GM10248 (cell line): ENCODE results near the gene SMR3B.

Experiments
- CTCF ChIA-PET: fragments of 300-600 bp; sonication (Branson Sonifier 250); formaldehyde crosslinking; extraction: SDS; loops from one replicate; lab custom pipeline; 2021; ENCODE audit warnings: antibody characterized with exemption; lab: Yijun Ruan, JAX
- POLR2A ChIA-PET: fragments of 350-650 bp; sonication (Branson Sonifier 250); formaldehyde crosslinking; extraction: SDS; loops from one replicate; lab custom pipeline; 2020; ENCODE audit warnings: antibody characterized with exemption; lab: Yijun Ruan, JAX
- DNase-seq: peaks from one replicate; pipeline ENCODE4 v3.0.0; 2012; ENCODE audit errors: extremely low spot score
- TF ChIP-seq, protein P1 (sequence below): IDR thresholded peaks from 2 replicates; pipeline ENCODE4 v1.5.1; 2012; ENCODE audit warnings: mild to moderate bottlenecking, low read depth; ENCODE audit errors: extremely low read depth, missing control alignments, control extremely low read depth

Gene SMR3B

DNA sequence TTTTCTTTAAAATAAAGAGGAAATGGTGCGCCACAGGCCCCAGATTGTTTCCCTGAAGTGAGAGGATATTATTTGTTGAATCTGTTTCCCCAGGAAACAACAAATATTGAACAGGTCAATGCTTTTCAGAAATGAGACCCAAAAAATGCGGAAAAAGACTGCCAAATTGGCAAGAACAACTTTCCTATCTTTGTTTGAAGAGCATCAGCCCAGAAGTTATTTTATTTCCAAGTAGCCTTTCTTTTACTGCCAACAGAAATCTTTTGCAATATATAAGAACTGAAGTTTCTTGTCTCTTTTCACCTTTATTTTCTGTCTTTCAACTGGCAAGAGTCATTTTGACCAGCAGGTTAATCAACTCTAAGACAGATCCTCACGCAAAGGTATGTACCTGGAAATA, 22.5 kb upstream of the SMR3B start, which contains the start of gene SMR3A:
Gene SMR3A, plus strand, starts transcription at position 301 of the 400 bp plus-strand sequence. CDS start 1,356 bp downstream, outside the sequence.
- no peak for DNase-seq
- POLR2A ChIA-PET, result no interaction called here
- CTCF ChIA-PET, result no interaction called here
- TF ChIP-seq, protein P1, sequence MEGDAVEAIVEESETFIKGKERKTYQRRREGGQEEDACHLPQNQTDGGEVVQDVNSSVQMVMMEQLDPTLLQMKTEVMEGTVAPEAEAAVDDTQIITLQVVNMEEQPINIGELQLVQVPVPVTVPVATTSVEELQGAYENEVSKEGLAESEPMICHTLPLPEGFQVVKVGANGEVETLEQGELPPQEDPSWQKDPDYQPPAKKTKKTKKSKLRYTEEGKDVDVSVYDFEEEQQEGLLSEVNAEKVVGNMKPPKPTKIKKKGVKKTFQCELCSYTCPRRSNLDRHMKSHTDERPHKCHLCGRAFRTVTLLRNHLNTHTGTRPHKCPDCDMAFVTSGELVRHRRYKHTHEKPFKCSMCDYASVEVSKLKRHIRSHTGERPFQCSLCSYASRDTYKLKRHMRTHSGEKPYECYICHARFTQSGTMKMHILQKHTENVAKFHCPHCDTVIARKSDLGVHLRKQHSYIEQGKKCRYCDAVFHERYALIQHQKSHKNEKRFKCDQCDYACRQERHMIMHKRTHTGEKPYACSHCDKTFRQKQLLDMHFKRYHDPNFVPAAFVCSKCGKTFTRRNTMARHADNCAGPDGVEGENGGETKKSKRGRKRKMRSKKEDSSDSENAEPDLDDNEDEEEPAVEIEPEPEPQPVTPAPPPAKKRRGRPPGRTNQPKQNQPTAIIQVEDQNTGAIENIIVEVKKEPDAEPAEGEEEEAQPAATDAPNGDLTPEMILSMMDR, result no peak

DNA sequence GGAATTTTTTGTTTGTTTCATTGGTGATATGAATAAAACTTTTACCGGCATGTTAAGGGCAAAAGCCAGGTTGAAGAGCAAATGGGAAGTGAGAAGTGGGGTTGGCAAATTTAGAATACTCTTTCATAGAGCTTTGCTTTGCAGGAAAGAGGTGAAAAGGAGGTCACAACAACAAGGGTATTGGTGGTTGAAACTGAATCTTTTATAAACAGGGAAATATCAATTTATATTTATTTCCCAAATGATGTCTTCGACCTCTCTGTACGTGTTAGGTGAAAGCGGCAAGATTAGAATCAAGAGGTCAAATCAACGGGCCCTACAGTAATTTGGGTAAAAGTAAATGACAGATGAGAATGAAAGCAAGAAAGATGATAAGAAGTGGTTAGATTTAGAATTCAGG, 18.9 kb upstream of the SMR3B start:
- POLR2A ChIA-PET, result no interaction called here
- TF ChIP-seq, protein P1, result no peak
- CTCF ChIA-PET, result interaction anchor here (0.9 to 1.0 kb wide), 2 partner anchors 30 to 194 kb away, joined by 3 read pairs; partner anchors contain the start of gene CABS1
- DNase-seq, result no peak

DNA sequence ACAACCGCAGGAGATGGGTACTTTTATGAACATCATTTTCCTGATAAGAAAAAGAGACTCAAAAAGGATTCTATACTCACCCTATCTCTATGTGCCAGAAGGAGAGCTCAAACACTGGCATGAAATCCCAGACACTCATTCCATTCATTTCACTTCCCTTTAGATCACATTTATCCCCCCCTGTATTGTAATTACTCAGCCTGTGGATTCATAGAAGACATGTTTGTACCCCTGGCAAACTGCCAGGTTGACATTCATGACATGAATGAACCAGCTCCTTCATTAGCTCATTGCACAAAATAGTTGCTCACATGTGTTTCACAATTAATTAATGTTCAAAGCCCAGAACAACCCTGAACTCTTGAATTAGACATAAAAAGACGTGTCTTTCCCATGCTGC, 17.5 kb upstream of the SMR3B start:
- CTCF ChIA-PET, result no interaction called here
- POLR2A ChIA-PET, result no interaction called here
- DNase-seq, result no peak
- TF ChIP-seq, protein P1, result no peak

DNA sequence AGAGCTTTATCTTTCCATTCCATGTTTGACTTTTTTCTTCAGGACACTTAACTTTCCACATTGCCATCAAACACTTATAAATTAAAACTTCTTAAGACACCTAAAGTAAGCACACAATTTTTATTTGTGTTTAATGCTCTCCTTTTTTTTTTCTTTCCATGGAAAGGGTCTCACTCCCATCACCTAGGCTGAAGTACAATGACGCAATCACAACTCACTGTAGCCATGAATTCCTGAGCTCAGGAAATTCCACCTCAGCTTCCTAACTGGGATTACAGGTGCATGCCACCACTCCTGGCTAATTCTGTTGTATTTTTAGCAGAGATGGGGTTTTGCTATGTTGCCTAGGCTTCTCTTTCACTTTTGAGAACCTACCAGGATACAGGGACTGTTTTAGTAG, 15.1 kb upstream of the SMR3B start:
- POLR2A ChIA-PET, result no interaction called here
- no peak for DNase-seq
- CTCF ChIA-PET, result interaction anchor here (1.2 to 1.3 kb wide), 2 partner anchors 11 to 37 kb away, joined by 3 read pairs; no protein-coding TSS in a partner anchor
- TF ChIP-seq, protein P1, result no peak

DNA sequence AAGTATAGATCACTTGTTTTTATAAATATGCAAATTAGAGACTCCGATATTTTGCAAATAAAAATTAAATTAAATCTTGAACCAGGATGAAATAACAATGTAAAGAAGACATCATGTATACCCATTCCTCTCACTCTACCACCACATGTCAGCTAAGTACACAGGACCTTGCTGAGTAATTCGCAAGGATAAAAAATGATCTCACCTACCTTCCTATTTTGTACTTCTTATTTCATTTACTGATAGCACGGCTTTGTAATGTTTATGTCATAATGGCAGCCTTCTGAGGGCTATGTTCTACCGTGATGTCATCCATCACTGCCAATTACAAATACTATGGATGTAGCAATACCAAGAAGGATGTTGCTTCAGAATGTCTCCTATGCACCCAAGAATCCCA, 10.9 kb upstream of the SMR3B start:
- no peak for DNase-seq
- ChIA-PET POLR2A (no interaction called here), CTCF (no interaction called here)
- TF ChIP-seq, protein P1, result no peak

DNA sequence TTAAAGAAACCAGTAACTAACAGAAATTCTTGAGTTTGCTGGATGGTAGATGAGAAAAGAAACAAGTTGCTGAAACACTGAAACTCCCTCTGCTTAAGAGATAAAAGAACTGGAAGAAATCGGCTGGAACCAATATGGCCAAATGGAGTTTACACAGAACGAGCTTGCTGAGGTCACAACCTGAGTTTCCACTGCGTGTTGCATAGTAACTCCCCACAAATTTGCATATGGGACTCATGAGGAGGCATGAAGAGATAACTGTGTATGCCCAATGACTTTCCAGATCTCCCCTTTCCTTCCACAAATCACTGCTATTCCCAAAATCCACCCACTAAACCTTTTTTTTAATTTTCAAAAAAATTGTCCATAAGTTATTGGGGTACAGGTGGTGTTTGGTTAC, 10.2 kb upstream of the SMR3B start:
- ChIA-PET CTCF (no interaction called here), POLR2A (no interaction called here)
- TF ChIP-seq, protein P1, result no peak

More for the DNA sequence above, 10.2 kb upstream of the SMR3B start:
- no peak for DNase-seq
